ENCODE data around the gene ZNF423.

The ZNF423 gene

GRCh38 chr16:49531425-49531824 is 324.5 kb downstream of the ZNF423 start:
- no peak overlapping the region for H3K4me2 ChIP-seq (ENCODE audit: low read length)

GRCh38 chr16:49530427-49530970 is 325.4 kb downstream of the ZNF423 start:
- no peaks in the 10 kb centered on the region for H3F3A ChIP-seq (ENCODE audit: control insufficient read depth, insufficient read depth)
- no peak overlapping the region for H3K4me3 ChIP-seq (ENCODE audit: low read length)
- H3K9me2 ChIP-seq (replicated peaks; ENCODE audit: control insufficient read depth, low read length), result no peaks in the 10 kb centered on the region
- no peaks in the 10 kb centered on the region for H3K9me3 ChIP-seq (ENCODE audit: control insufficient read depth, insufficient read depth, low read length)
- no peaks in the 10 kb centered on the region for H3K79me2 ChIP-seq (ENCODE audit: control insufficient read depth, low read length)
- H3K36me3 ChIP-seq (ENCODE audit: control insufficient read depth, low read length), result no peaks in the 10 kb centered on the region
- H4K20me1 ChIP-seq (ENCODE audit: control insufficient read depth, insufficient read depth, low read depth, low read length), result no peaks in the 10 kb centered on the region
- no peak overlapping the region for H3K4me2 ChIP-seq (ENCODE audit: low read length)
- TF ChIP-seq EZH2phosphoT487 (IDR thresholded peaks at IDR 0.05; ENCODE audit: borderline replicate concordance, low read length), result no peak
- no peak for TF ChIP-seq CTCF (IDR thresholded peaks at IDR 0.05; ENCODE audit: low read depth, low read length, poor library complexity, severe bottlenecking)
- peaks cover 38% of the 10 kb centered on the region for H3K27me3 ChIP-seq (ENCODE audit: control insufficient read depth, low read length)
- H3K27ac ChIP-seq (ENCODE audit: low read depth, low read length), result no peak overlapping the region
- peaks cover 13% of the 10 kb centered on the region for H3K4me1 ChIP-seq (ENCODE audit: control insufficient read depth, low read length)

More at GRCh38 chr16:49531425-49531824, 324.5 kb downstream of the ZNF423 start:
- no peak overlapping the region for H3K27ac ChIP-seq (ENCODE audit: low read depth, low read length)
- H3F3A ChIP-seq (ENCODE audit: control insufficient read depth, insufficient read depth), result no peaks in the 10 kb centered on the region
- H4K20me1 ChIP-seq (ENCODE audit: control insufficient read depth, insufficient read depth, low read depth, low read length), result no peaks in the 10 kb centered on the region
- peaks cover 13% of the 10 kb centered on the region for H3K4me1 ChIP-seq (ENCODE audit: control insufficient read depth, low read length)
- no peak overlapping the region for H3K4me3 ChIP-seq (ENCODE audit: low read length)
- H3K79me2 ChIP-seq (ENCODE audit: control insufficient read depth, low read length), result no peaks in the 10 kb centered on the region
- H3K27me3 ChIP-seq (ENCODE audit: control insufficient read depth, low read length), result peaks cover 38% of the 10 kb centered on the region
- H3K9me3 ChIP-seq (ENCODE audit: control insufficient read depth, insufficient read depth, low read length), result no peaks in the 10 kb centered on the region
- H3K9me2 ChIP-seq (replicated peaks; ENCODE audit: control insufficient read depth, low read length), result no peaks in the 10 kb centered on the region
- TF ChIP-seq EZH2phosphoT487 (IDR thresholded peaks at IDR 0.05; ENCODE audit: borderline replicate concordance, low read length) (no peak), CTCF (IDR thresholded peaks at IDR 0.05; ENCODE audit: low read depth, low read length, poor library complexity, severe bottlenecking) (no peak)
- no peaks in the 10 kb centered on the region for H3K36me3 ChIP-seq (ENCODE audit: control insufficient read depth, low read length)

GRCh38 chr16:49529411-49530045 is 326.4 kb downstream of the ZNF423 start:
- Histone ChIP-seq H3K9me3 (ENCODE audit: control insufficient read depth, insufficient read depth, low read length) (no peaks in the 10 kb centered on the region), H3K27me3 (ENCODE audit: control insufficient read depth, low read length) (peaks cover 38% of the 10 kb centered on the region), H3K4me1 (ENCODE audit: control insufficient read depth, low read length) (peaks cover 13% of the 10 kb centered on the region), H3K36me3 (ENCODE audit: control insufficient read depth, low read length) (no peaks in the 10 kb centered on the region), H4K20me1 (ENCODE audit: control insufficient read depth, insufficient read depth, low read depth, low read length) (no peaks in the 10 kb centered on the region), H3K4me3 (ENCODE audit: low read length) (no peak overlapping the region), H3K9me2 (replicated peaks; ENCODE audit: control insufficient read depth, low read length) (no peaks in the 10 kb centered on the region), H3F3A (ENCODE audit: control insufficient read depth, insufficient read depth) (no peaks in the 10 kb centered on the region), H3K27ac (ENCODE audit: low read depth, low read length) (no peak overlapping the region), H3K79me2 (ENCODE audit: control insufficient read depth, low read length) (no peaks in the 10 kb centered on the region), H3K4me2 (ENCODE audit: low read length) (no peak overlapping the region)
- no peak for TF ChIP-seq CTCF (IDR thresholded peaks at IDR 0.05; ENCODE audit: low read depth, low read length, poor library complexity, severe bottlenecking)
- TF ChIP-seq EZH2phosphoT487 (IDR thresholded peaks at IDR 0.05; ENCODE audit: borderline replicate concordance, low read length), result no peak; the same call in 1 of the 2 replicates

Data from DOHH2 (cell line).